AG20443 (cell line): Measurements from ENCODE around the gene TCEAL8.
"Not testable (repeated sequence)": the region's sequence is repeated elsewhere in the genome, so short reads cannot be mapped to it uniquely, and the experiment has no call there.

Source experiments
- DNase-seq: peaks from one replicate; pipeline ENCODE4 v3.0.0; 2012; ENCODE audit warnings: low spot score, mixed read lengths

TCEAL8 gene, protein sequence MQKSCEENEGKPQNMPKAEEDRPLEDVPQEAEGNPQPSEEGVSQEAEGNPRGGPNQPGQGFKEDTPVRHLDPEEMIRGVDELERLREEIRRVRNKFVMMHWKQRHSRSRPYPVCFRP

DNA sequence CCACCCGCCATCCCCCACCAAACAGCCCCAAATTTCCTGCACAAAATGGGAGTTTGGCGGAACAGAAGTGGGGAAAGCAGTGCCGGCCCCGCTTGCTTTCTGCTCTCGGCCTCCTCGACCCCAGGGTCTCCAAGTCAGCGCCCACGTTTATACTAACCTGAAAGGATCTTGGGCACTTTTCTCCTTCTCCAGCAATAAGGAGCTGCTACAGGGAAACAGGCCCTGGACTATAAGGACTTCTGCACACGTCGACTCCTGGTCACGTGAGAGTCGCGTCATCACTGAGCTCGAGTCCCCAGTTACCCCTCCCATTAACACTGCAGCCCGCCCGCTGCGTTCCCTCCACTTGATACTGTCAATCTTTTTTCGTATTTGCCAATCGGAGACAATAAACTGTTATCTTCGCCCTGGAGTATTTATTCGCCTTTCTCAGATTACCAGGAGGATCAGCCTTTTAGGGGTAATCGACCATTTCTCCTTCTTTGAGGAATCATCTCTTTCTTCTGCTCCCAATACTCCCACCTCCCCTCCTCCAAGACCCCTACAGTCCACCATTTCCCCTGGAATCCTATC, at the start of gene TCEAL8:
TCEAL8 (minus strand) TSS at position 235 of the 573 bp plus-strand sequence. CDS start 1,176 bp downstream, outside the sequence.
- DNase-seq: peak; percentile 79

DNA sequence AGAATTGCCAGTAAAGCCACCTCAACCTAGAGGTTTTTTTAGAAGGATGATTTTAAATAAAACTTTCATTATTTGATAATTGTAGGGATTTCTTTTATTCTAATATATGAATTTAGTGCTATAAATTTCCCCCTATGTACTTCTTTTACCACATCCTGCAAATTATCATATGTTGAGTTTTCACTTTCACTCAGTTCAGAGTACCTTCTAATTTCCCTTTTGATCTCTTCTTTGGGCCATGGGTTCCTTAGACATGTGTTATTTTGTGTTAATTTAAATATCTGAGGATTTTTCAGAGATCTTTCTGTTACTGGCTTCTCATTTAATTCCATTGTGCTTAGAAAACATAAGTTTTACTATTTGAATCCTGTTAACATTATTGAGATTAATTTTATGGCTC, 49.8 kb upstream of the TCEAL8 start:
- no peak for DNase-seq

DNA sequence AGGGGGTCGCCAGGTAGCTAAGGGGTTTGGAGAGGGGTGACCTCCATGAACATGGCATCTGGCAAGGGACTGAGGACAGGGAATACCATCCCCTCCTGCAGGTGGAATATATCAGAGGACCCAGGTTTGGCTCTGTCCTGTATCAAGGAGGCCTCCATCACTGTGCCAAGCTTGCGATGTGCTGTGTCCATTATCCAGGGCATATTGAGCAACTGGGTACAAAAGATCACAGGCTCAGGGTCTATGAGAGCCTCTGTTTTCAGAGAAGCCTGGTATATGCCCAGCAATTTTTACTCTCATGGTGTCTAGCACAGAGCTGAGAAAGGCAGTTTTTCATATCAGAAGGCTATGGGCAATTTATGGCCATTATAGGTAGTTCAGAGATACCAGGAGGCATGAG, 38.2 kb upstream of the TCEAL8 start:
- DNase-seq: no peak

DNA sequence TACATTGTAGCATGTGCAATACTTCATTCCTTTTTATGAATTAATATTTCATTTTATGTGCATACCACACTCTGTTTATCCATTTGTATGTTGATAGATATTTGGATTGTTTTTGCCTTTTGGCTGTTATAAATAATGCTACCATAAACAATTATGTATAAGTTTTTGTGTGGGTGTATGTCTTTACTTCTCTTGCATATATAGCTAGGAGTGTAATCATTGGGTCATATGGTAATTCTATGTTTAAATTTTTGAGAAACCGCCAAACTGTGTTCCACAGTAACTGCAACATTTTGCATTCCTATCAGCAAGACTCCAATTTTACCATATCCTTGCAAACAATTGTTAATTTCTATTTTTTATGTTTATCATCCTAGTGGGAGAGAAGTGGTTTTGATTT, 24.7 kb upstream of the TCEAL8 start:
- DNase-seq: no peak

DNA sequence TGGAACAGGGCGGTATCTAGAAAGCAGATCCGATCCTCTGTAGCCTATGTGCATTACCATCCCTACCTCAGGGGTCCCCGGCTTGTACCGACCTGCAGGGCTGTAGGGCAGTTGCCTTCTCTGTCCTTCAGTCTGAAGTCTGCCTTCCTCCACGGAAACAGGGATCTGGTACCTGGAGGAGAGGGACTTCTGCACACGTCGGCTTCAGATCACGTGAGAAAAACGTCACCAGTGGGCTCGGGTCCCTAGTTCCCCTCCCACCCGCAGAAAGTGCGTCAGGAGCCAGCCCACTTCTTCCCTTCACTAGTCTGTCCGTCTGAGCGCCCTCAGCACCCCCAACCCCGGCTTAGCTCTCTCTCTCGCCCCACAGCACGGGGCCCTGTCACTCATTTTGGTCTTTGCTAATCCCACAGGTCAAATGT, 21.6 kb upstream of the TCEAL8 start, which contains the start of gene TCEAL5:
TCEAL5 (minus strand) TSS at position 170 of the 422 bp plus-strand sequence. CDS start 2,187 bp downstream, outside the sequence.
- DNase-seq: no peak

DNA sequence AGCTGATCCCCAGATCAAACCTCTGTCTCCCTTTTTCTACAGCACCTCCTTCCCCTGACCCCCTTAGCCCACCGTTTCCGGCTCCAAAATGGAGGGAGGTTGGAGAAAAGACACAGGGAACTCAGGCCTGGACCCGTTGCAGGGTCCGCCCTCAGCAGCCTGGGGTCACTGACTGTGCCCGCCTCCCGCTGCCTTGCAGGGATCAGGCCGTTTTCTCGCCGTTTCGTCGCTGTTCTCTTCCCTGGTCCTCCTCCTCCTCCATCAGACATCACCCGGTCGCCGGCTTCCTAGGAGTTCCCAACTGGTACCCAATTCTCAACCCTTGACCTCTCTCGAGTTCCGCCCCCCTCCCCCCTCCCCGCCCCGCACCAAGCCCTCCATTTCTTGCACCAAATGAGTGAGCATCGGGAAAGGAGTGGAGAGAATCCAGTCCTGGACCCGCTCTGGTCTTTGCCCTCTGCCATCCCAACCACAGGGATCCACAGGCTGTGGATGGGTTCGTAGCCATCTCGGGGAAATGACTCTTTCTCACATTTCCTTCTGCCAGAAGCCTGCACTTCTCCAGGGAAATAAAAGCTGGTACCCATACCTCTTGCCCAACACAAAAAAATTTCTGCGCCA, 21.1 kb upstream of the TCEAL8 start:
- DNase-seq: peak; percentile 5

DNA sequence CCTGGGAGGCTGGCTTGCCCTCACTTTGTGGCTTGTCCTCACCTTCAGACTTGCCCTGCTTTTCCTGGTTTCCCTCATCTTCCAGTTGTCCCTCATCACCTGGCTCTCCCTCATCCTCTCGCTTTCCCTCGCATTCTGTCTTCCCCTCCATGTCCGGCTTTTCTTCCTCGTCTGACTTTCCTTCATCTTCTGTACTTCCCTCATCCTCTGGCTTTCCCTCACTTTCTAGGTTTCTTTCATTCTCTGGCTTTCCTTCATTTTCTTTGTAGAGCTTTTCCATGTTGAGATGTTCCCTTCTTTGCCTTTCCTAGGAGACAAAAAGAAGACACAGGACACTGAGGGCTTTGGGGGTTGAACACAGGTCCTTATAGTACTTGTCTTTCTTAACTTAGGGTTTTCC, 19.3 kb upstream of the TCEAL8 start:
- DNase-seq: no peak

DNA sequence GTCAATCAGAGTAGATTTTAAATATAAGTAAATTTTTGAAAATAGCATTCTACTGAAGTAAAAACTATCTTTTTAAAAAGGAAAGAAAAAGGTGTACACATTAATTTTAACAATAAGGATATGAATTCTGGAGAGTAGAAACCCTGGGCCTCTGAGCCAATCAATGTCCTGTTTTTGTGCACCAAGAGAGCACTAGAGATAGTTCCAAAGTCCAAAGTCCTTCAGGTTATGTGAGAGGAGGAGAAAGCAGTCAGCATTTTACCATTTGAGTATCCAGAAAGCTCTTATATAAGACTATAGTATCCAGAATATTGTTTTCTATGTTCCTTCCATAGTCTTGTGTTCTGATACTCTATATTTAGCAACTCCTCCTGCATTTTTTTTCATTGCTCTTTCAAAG, 3.3 kb upstream of the TCEAL8 start:
- no peak for DNase-seq

DNA sequence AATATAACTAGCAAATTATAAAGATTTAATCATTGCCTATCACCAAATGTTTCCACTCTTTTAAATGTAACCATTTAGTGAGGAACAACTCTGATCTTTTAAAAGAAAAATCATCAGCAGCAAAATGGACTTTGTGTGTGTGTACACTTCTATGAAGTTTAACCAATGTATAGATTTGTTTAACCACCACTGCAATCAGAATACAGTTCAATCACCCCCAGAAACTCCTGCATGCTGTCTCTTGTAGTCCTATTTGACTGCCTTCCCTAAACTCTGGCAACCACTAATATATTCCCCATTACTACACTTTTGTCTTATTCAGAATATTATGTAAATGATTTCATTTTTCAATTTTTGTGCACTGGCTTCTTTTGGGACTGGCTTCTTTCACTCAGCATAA, 1.7 kb upstream of the TCEAL8 start:
- no peak for DNase-seq

DNA sequence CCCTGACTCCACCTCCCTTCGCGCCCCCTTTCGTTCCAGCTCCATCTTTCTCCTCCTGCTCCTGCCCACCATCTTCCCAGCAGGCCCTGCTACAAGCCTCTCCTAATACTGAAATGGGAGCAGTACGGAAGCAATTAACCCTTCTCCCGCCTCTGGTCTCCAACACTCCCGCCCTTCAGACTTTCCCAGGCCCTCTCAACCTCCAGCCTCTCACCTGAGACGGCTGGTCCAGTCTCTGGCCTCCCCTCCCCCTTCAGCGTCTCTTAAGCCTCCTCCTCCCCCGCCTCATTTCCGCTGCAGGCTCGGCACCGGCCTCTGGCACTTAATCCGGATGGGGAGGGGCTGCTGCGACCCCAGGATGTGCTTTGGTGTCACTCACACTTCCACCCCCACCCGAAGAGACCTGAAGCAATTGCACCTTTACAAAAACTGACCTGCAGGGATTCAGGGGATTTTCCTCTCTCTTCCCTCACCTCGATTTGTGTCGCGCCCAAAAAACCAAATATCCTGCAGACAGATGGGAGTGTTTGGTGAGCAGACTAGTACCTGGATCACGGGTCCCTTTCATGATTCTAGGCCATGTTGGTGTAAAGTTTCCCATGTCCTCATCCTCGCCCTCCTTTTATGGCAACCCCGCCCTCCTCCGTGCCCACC, 657 bp downstream of the TCEAL8 start:
- DNase-seq: peak; percentile 44

DNA sequence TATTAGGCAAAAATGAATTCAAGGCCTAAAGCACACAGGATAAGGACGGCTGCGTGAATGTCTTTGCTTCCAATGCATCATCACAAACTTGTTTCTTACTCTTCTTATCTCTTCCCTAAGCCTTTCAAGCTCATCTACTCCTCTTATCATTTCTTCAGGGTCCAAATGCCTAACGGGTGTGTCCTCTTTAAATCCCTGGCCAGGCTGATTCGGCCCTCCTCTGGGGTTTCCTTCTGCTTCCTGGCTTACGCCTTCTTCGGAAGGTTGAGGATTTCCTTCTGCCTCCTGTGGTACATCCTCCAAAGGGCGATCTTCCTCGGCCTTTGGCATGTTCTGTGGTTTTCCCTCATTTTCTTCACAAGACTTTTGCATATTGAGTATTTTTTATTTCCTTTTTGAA, 1.3 kb downstream of the TCEAL8 start:
- DNase-seq: peak; percentile 13

DNA sequence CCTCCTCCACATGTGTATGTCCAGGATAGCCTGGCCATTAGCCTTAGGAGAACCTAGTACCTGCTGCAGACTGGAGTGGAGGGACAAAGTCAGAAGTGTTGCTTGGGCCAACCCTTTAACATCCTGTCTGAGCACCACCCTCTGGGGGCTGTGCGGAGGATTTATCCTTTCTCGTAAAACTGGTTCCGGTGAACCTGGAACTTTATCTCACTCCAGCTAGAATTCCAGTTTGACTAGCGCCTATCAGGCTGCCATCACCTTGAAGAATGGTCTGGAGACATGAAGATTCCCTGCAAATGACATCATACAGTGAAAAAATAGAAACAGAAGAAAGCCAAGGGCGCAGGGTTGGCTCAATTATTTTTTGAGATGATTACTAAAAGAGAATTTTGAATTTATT, 4.0 kb downstream of the TCEAL8 start:
- no peak for DNase-seq

DNA sequence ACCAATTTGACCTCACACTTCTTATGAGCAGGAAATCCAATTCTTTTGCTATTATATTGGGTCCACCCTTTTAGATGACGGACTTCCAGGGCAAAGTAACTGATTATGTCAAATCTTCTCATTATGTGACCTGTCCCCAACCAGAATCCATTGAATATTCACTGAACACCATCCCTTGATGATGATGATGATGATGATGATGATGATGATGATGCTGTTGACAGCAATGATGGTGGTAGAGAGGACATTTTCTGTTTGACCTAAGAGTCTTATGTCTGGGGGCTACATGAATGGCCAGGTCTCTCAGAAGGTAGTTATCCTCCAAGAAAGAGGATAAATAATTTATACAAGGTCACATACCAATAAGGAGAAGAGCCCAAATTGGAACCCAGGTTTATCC, 5.2 kb downstream of the TCEAL8 start:
- no peak for DNase-seq

DNA sequence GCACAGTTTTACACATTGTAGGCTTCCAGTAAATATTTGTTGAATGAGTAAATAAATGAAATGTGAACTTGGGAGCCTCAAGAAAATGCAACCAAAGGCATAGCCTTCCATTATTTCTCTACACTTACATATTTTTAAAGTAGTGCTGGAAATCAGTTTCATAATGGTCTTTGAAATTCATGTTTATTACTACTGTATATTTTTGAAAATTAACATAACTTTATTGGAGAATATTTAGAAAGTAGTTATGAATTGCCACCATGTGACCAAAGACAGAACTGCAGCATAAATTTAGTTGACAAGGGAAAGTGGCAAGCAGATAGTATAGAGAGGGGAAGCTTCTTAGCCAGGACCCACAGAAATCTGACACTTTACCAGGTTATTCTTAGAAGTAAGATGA, 6.4 kb downstream of the TCEAL8 start:
- DNase-seq: peak; percentile 3

DNA sequence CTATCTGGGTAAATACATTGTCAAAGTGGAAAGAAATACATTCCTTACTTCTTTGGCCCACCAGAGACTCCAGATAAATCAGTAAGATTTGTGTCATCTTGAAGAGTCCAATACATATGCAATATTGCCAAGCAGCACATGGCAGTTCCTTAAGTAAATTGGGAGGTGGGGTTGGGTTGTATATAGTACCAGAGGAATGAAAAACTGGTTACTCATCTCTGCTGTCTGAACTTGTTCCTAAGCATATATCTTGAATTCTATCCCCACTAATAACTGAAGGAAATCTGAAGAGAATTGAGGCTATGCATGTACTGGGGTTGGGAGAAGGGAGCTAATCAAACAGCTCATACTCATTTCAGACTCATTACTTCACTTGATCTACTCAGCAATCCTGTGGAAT, 14.8 kb downstream of the TCEAL8 start:
- DNase-seq: no peak

DNA sequence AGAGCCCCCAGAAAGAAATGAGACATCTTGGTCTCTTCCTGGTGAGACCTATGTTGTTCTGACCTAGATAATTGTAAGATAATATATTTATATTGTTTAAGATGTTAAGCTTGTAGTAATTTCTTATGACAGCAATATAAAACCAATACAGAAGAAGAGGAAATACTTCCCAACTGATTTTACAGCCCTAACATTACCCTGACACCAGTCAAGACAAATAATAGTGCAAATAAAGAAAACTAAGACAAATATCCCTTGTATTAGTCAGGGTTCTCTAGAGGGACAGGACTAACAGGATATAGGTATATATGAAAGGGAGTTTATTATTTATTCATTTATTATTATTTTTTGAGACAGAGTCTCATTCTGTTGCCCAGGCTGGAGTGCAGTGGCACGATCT, 18.7 kb downstream of the TCEAL8 start:
- no peak for DNase-seq

DNA sequence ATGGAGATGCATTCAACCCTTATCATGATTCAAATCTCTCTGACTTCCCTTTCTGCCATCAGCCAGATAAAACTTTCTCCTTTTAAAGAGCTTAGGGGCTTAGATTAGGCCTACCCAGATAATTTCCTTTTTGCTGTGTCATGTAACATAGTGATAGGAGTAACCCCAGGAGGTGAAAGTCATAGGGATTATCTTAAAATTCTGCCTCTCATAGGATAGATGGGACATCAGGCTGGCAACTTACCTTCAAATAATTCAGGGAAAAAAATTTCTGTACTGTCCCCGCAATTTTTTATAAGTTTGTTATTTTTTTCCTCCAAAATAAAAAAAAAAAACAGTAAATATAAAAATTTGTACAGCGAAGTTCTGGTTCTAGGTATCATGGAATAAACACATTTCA, 19.3 kb downstream of the TCEAL8 start:
- DNase-seq: not testable (repeated sequence)

DNA sequence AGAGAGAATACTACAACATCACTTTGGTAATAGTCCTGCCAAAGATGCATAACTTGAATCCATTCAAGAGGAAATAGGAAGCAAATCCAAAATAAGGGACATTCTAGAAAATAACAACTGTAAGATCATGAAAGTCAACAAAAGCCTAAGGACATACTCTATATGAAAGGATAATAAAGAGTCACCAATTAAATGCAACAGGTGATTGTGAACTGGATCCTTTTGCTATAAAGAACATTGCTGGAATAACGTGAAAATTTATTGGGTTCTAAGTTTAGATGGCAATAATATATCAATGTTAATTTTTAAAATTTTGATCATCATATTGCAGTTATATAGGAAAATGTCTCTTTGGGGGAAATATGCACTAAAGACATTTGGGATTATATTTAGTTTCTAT, 20.1 kb downstream of the TCEAL8 start:
- DNase-seq: no peak

DNA sequence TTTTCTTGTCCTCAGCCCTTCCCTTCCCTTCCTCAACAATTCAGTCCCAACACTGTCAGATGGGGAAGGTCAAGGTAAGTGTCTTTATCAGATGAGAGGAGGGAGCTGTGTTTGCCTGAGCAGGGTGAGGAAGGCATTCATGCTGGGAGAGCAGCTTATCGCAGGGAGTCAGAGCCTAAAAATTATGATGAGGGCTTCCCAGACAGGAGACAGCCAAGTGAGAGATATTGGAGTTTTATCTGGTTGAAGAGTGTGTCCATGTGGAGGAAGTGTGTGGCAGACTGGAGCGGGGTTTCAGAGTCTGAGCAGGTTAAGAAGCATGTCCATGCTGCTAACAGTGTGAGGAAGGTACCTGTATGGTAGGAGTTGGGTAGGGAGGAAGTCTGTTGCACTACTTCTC, 21.7 kb downstream of the TCEAL8 start:
- no peak for DNase-seq

DNA sequence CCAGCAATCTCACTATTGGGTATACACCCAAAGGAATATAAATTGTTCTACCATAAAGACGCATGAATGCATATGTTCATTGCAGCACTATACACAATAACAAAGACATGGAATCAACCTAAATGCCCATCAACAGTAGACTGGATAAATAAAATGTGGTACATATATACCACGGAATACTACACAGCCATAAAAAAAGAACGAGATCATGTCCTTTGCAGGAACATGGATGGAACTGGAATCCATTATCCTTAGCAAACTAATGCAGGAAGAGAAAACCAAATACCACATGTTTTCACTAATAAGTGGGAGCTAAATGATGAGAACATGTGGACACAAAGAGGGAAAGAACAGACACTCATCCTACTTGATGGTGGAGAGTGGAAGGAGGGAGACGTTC, 29.0 kb downstream of the TCEAL8 start:
- not testable (repeated sequence) for DNase-seq

DNA sequence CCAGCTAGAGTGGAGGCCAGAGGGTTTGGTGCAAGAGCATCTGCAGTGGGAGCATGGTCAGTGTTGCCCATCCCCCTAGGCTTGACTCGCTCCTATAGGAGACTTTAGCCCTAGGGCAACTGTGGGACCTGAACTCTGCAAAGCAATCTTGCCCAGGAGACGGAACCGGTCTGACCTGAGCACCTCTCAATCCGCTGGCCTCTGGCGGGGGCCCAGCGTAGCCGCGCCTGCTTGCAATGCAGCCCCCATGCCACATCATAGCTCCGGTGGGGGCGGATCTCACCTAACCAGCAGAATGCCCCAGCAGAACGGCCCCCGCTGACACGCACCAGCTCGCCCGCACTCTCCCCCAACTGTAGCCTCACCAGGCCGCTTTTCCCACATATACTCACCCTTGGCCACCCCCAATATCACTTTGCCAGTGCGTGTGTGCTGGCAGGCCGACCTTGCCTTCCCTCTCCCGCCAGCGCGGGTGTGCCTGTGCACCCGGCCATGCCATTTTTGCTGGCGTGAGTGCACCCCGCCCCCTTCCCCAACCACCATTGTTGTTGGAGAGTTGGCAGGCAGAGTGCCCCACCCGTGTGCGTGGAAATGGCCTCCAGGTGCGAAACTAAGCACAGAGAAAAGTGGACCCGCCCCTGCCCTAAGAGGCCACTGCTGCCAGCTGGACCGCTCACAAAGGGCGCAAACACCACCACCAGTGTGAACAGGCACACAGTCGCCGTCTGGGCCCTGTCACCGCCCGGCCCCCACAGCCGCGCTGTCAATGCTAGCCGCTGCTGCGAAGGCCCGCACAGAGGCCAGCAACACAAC, 34.2 kb downstream of the TCEAL8 start:
- no peak for DNase-seq

DNA sequence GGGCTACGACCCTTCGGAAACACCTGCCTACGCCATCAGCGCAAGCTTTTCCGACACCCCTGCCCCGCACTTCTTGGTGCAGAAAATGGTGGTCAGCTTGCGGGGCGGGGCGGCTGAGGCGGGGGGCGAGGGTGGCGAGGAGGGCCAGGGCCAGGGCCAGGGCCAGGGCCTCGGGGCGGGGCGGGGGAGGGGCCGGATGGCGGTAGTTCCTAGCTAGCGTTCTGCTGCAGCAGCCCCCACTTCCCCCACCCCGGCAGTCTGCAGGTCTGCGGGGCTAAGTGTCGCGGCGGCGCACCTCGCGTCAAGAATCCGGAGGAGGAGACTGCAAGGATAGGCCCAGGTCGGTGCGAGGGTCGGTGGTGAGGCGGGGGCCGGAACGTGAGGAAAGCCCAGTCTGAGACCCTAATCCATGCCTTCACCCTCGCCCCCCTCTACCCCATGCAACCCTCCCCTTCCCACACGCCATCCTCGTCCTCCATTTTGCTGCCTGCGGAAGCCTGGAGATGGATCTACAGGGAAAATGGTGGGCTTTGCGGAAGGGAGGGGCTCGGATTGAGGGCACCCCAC, 39.4 kb downstream of the TCEAL8 start:
- DNase-seq: peak; percentile 6
